Keratinocyte (primary cell): ENCODE measurements around the gene CRELD1.

Experiments
- CTCF ChIP-seq, 3 experiments: IDR thresholded peaks in 1 of 3; conservative IDR thresholded peaks in 1 of 3; optimal IDR thresholded peaks in 1 of 3; 2 replicates in 2 of 3; 3 replicates in 1 of 3; pipeline versions ENCODE3 to v1.5.1; 2011; ENCODE audit warnings: low read length in 3 of 3, mild to moderate bottlenecking in 3 of 3, moderate library complexity in 2 of 3, control low read depth in 1 of 3, inconsistent platforms in 1 of 3; ENCODE audit not compliant: insufficient read depth in 2 of 3; ENCODE audit errors: extremely low read depth in 1 of 3
- EZH2 ChIP-seq: IDR thresholded peaks from one replicate; pipeline ENCODE4 v1.6.1; 2012; ENCODE audit warnings: inconsistent platforms, mild to moderate bottlenecking, low read length, moderate library complexity

GRCh38 chr3:9917820-9918219 lies 15.8 kb upstream of the CRELD1 start:
- TF ChIP-seq CTCF (optimal IDR thresholded peaks at IDR 0.05 in 1 of 3, IDR thresholded peaks at IDR 0.05 in 1 of 3, conservative IDR thresholded peaks at IDR 0.05 in 1 of 3; ENCODE audit: extremely low read depth in 1 of 3, insufficient read depth in 2 of 3, low read length in 3 of 3): no peak
- no peak for TF ChIP-seq EZH2
